Smooth muscle cell (in vitro differentiated cells): ENCODE results near the gene PADI2. TPM values are rescaled to one million over a fixed set of nuclear protein-coding genes. Genes with fewer than 3 reads are reported as not detected.

Experiments used
- DNase-seq: peaks from one replicate; lab custom pipeline; 2025; ENCODE audit not compliant: unreplicated experiment; lab: John Stamatoyannopoulos, UW
- H2AFZ ChIP-seq: fragments of 200-600 bp; sonication (generic); 2 replicates; pipeline ENCODE4 v1.6.0; 2016; ENCODE audit warnings: antibody characterized with exemption, low read depth, mild to moderate bottlenecking
- H3F3A ChIP-seq: fragments of 200-600 bp; sonication (generic); 2 replicates; pipeline ENCODE4 v1.6.0; 2017; ENCODE audit warnings: antibody characterized with exemption, low read depth
- H3K27ac ChIP-seq: fragments of 200-600 bp; sonication (generic); 2 replicates; pipeline ENCODE4 v1.5.1; 2016; ENCODE audit warnings: low read depth, mild to moderate bottlenecking
- H3K27me3 ChIP-seq: fragments of 200-600 bp; sonication (generic); 2 replicates; pipeline ENCODE4 v1.6.1; 2016; ENCODE audit warnings: low read depth, mild to moderate bottlenecking
- H3K36me3 ChIP-seq: fragments of 200-600 bp; sonication (generic); 2 replicates; pipeline ENCODE4 v1.5.1; 2016; ENCODE audit warnings: low read depth
- H3K4me1 ChIP-seq: fragments of 200-600 bp; sonication (generic); 2 replicates; pipeline ENCODE4 v1.5.1; 2016; ENCODE audit warnings: low read depth
- H3K4me2 ChIP-seq: fragments of 200-600 bp; sonication (generic); 2 replicates; pipeline ENCODE4 v1.6.0; 2016; ENCODE audit warnings: mild to moderate bottlenecking
- H3K4me3 ChIP-seq: fragments of 200-600 bp; sonication (generic); 2 replicates; pipeline ENCODE4 v1.5.1; 2016; ENCODE audit warnings: mild to moderate bottlenecking
- H3K79me2 ChIP-seq: fragments of 200-600 bp; sonication (generic); 2 replicates; pipeline ENCODE4 v1.6.0; 2016; ENCODE audit warnings: low read depth, mild to moderate bottlenecking
- H3K9ac ChIP-seq: fragments of 200-600 bp; sonication (generic); 2 replicates; pipeline ENCODE4 v1.6.0; 2016; ENCODE audit warnings: low read depth
- H3K9me3 ChIP-seq: fragments of 200-600 bp; sonication (generic); replicated peaks from 2 replicates; pipeline ENCODE4 v1.5.1; 2016; ENCODE audit warnings: low read depth
- H4K20me1 ChIP-seq: fragments of 200-600 bp; sonication (generic); 2 replicates; pipeline ENCODE4 v1.6.0; 2016; ENCODE audit warnings: low read depth
- CTCF ChIP-seq: fragments of 200-600 bp; sonication (generic); IDR thresholded peaks from 2 replicates; pipeline ENCODE4 v1.5.1; 2017; ENCODE audit warnings: borderline replicate concordance, mild to moderate bottlenecking, antibody characterized with exemption; ENCODE audit not compliant: insufficient read depth, poor library complexity, severe bottlenecking
- WGBS: methylation state at CpG from one replicate; pipeline ENCODE4 v1.1.7; 2016; ENCODE audit warnings: low lambda C conversion rate; 5-methylcytosine and 5-hydroxymethylcytosine counted together
- polyA plus RNA-seq: library from polyadenylated mRNA; unstranded; fragments of >200 nt; fragmentation: Nextera tagmentation; extraction: Ambion mirVana; gene quantifications from 2 replicates; pipeline ENCODE4 v1.2.1, GENCODE V29; 2016
- total RNA-seq: library from RNA; depleted of rRNA; stranded (reverse); fragments of >200 nt; gene quantifications from 2 replicates; pipeline ENCODE4 v1.2.3, GENCODE V29; 2014

Gene PADI2
- total and polyA plus RNA-seq, 2 experiments from 2014 or later: not detected

- Histone ChIP-seq H3F3A (no peaks in the 10 kb centered on the region), H3K79me2 (no peaks in the 10 kb centered on the region), H3K27me3 (no peaks in the 10 kb centered on the region), H2AFZ (no peak overlapping the region), H3K36me3 (no peaks in the 10 kb centered on the region), H3K4me1 (no peaks in the 10 kb centered on the region), H3K9me3 (no peaks in the 10 kb centered on the region), H3K4me3 (no peak overlapping the region), H3K9ac (no peak overlapping the region), H3K27ac (no peak overlapping the region), H3K4me2 (no peak overlapping the region), H4K20me1 (no peaks in the 10 kb centered on the region)
- over 99% methylated on average over 7 of the region's 7 CpGs for WGBS
- TF ChIP-seq CTCF: no peak
- DNase-seq: no peak
These were observed 15.5 kb upstream of the PADI2 start for GRCh38 chr1:17134724-17135123.

DNA sequence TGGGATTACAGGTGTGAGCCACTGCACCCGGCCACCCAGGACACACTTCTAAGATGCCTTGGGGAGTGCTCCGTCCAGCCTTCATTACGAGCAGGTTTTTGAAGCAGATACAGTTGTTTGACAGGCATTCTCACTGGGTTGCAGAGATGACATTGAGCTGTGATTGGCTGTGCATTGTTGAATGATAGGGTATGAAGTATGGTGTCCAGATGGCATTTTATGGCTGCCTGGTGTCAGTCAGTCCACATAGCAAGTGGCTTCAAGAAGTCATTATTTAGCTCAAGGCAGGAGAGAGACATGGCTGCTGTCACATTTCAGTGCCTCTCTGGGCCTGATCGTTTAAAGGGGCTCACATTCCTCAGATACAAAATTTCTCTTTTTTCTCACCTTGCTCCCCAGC lies 14.8 kb upstream of the PADI2 start:
- Histone ChIP-seq H3K4me1 (peaks cover 2% of the 10 kb centered on the region), H2AFZ (no peak overlapping the region), H3K27me3 (no peaks in the 10 kb centered on the region), H3K27ac (no peak overlapping the region), H3K36me3 (no peaks in the 10 kb centered on the region), H3K9me3 (no peaks in the 10 kb centered on the region), H3K79me2 (no peaks in the 10 kb centered on the region), H3F3A (peaks cover 1% of the 10 kb centered on the region), H3K9ac (no peak overlapping the region), H3K4me2 (no peak overlapping the region), H4K20me1 (no peaks in the 10 kb centered on the region), H3K4me3 (no peak overlapping the region)
- WGBS: 77% methylated on average over 4 of the region's 4 CpGs
- DNase-seq: no peak
- no peak for TF ChIP-seq CTCF

DNA sequence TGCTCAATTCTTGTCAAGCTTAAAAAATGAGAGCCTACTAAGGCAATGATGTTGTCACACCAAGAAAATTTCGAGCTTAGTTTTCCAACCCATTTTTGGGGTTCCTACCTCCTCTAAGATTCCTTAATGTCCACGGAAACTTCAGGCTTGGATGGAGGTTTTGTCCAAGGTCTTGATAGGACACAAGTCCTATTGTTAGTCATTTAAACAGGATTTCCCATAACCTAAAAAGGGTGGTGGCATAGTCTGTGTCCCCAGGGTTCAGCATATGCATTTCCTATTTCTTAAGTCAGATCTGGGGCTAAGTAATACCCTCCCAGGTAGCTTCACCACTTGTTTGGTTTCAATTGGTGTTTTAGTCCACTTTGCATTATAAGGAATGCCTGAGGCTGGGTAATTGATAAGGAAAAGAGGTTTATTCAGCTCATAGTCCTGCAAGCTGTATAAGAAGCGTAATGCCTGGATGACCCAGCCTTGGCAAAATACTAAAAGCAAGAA lies 10.9 kb upstream of the PADI2 start:
- H3K27ac ChIP-seq: no peak overlapping the region

More for the DNA sequence above, 10.9 kb upstream of the PADI2 start:
- H4K20me1 ChIP-seq: no peaks in the 10 kb centered on the region
- 82% methylated on average over 3 of the region's 3 CpGs for WGBS
- H3K36me3 ChIP-seq: no peaks in the 10 kb centered on the region
- no peak overlapping the region for H3K4me2 ChIP-seq
- H3F3A ChIP-seq: peaks cover 5% of the 10 kb centered on the region
- H3K4me1 ChIP-seq: peaks cover 12% of the 10 kb centered on the region
- H3K4me3 ChIP-seq: no peak overlapping the region
- no peaks in the 10 kb centered on the region for H3K27me3 ChIP-seq
- H3K9ac ChIP-seq: no peak overlapping the region
- no peaks in the 10 kb centered on the region for H3K79me2 ChIP-seq
- DNase-seq: no peak
- H3K9me3 ChIP-seq: no peaks in the 10 kb centered on the region
- no peak for TF ChIP-seq CTCF
- no peak overlapping the region for H2AFZ ChIP-seq
